HAP-1 (cell line): ENCODE data around the gene ATP10D.

Experiments
- DNase-seq, 2 experiments: peaks; one replicate each; pipeline ENCODE4 v3.0.0-alpha.2; 2016 to 2020; ENCODE audit warnings: low spot score in 2 of 2
- H3K27me3 ChIP-seq: fragments of 250-450 bp; sonication (Bioruptor Pico); 2 replicates; pipeline ENCODE4 v1.5.1; 2020; ENCODE audit warnings: low read depth, mild to moderate bottlenecking, moderate library complexity
- H3K36me3 ChIP-seq: fragments of 250-450 bp; sonication (Bioruptor Pico); replicated peaks from 2 replicates; pipeline ENCODE4 v1.5.1; 2020; ENCODE audit warnings: mild to moderate bottlenecking
- H3K4me1 ChIP-seq: fragments of 250-450 bp; sonication (Bioruptor Pico); 2 replicates; pipeline ENCODE4 v1.5.1; 2020; ENCODE audit warnings: mild to moderate bottlenecking
- H3K4me3 ChIP-seq: fragments of 250-450 bp; sonication (Bioruptor Pico); 2 replicates; pipeline ENCODE4 v1.5.1; 2020; ENCODE audit warnings: mild to moderate bottlenecking, moderate library complexity
- H3K9me3 ChIP-seq: fragments of 250-450 bp; sonication (Bioruptor Pico); 2 replicates; pipeline ENCODE4 v1.5.1; 2020; ENCODE audit warnings: mild to moderate bottlenecking, moderate library complexity
- in situ Hi-C: fragments of 300-500 bp; cut with MboI; formaldehyde crosslinking; loops from 3 replicates; pipeline ENCODE4 v1.14.3; 2020; ENCODE audit warnings: low sequenced_read_pairs, inconsistent platforms, mixed read lengths

ATP10D gene

GRCh38 chr4:47485047-47485692 lies at the start of gene ATP10D:
ATP10D (plus strand) TSS chr4:47485275; CDS start chr4:47512541, 27,266 bp downstream.
- no peaks in the 10 kb centered on the region for H3K9me3 ChIP-seq
- in situ Hi-C loops, result no loop called here
- no peaks in the 10 kb centered on the region; the same call in 1 of the 2 replicates for H3K27me3 ChIP-seq
- peak; percentile 91 to 96 for DNase-seq
- peaks cover 17% of the 10 kb centered on the region for H3K4me1 ChIP-seq
- H3K4me3 ChIP-seq, result peak within 1 kb of the TSS; percentile 55
- no peaks in the 10 kb centered on the region; the same call in 1 of the 2 replicates for H3K36me3 ChIP-seq

DNA sequence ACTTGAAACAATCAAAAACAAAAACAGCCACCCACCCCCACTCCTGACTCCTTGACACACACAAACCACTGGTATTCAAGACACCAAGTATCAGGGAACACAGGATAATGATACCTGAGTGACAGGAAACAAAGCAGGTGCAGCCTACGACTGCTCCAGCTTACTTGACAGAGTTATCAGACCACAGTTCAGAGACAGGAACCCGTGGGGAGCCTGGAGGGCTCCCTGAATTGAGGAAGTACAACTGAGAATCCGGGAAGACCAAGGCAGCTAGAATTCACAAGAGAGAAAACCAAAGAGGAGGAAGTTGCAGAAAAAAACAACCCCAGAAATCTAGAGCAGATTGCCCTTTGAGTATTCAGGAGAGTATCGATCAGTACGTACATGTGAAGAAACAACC lies 42.1 kb upstream of the ATP10D start:
- H3K36me3 ChIP-seq, result no peaks in the 10 kb centered on the region
- no peaks in the 10 kb centered on the region; the same call in 1 of the 2 replicates for H3K9me3 ChIP-seq
- H3K4me3 ChIP-seq, result no peak overlapping the region
- peaks cover 25% of the 10 kb centered on the region for H3K4me1 ChIP-seq
- in situ Hi-C loops, result no loop called here
- H3K27me3 ChIP-seq, result no peaks in the 10 kb centered on the region
- no peak for DNase-seq

DNA sequence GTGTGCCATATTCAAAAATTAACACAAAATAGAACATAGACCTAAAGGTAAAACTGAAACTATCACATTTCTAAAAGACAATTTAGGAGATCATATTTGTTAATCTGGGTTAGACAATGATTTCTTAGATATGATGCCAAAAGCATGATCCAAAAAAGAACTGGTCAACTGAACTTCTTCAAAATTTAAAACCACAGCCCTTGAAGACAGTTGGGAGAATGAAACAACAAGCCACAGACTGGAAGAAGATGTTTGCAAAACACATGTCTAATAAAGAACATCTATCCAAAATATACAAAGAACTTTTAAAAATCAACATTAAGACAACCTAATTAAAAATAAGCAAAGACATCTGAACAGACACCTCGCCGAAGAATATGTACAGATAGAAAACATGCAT lies 41.0 kb upstream of the ATP10D start:
- Histone ChIP-seq H3K9me3 (no peaks in the 10 kb centered on the region; the same call in 1 of the 2 replicates), H3K27me3 (no peaks in the 10 kb centered on the region), H3K36me3 (no peaks in the 10 kb centered on the region), H3K4me1 (peaks cover 14% of the 10 kb centered on the region), H3K4me3 (no peak overlapping the region)
- no peak for DNase-seq
- in situ Hi-C loops, result no loop called here

- Histone ChIP-seq H3K36me3 (peaks cover 25% of the 10 kb centered on the region), H3K9me3 (no peaks in the 10 kb centered on the region), H3K27me3 (no peaks in the 10 kb centered on the region), H3K4me1 (no peaks in the 10 kb centered on the region), H3K4me3 (no peak overlapping the region)
- no peak for DNase-seq
- in situ Hi-C loops, result no loop called here
Observed at GRCh38 chr4:47451657-47452056, 33.4 kb upstream of the ATP10D start.

GRCh38 chr4:47462799-47463234 lies 22.3 kb upstream of the ATP10D start:
- H3K4me1 ChIP-seq, result peaks cover 25% of the 10 kb centered on the region
- H3K9me3 ChIP-seq, result no peaks in the 10 kb centered on the region
- peaks cover 9% of the 10 kb centered on the region; the same call in 1 of the 2 replicates for H3K36me3 ChIP-seq
- no peaks in the 10 kb centered on the region for H3K27me3 ChIP-seq
- H3K4me3 ChIP-seq, result peak overlapping the region; percentile 69
- no peak for DNase-seq
- in situ Hi-C loops, result no loop called here

GRCh38 chr4:47463235-47463956 lies 21.7 kb upstream of the ATP10D start, which contains the start of gene COMMD8:
COMMD8 (minus strand) TSS chr4:47463702; CDS start chr4:47463651, 51 bp downstream.
- H3K4me3 ChIP-seq, result peak within 1 kb of the TSS; percentile 69
- no peaks in the 10 kb centered on the region for H3K9me3 ChIP-seq
- in situ Hi-C loops, result no loop called here
- H3K27me3 ChIP-seq, result no peaks in the 10 kb centered on the region
- DNase-seq, result peak; percentile 95 to 98
- peaks cover 9% of the 10 kb centered on the region; the same call in 1 of the 2 replicates for H3K36me3 ChIP-seq
- peaks cover 26% of the 10 kb centered on the region for H3K4me1 ChIP-seq

DNA sequence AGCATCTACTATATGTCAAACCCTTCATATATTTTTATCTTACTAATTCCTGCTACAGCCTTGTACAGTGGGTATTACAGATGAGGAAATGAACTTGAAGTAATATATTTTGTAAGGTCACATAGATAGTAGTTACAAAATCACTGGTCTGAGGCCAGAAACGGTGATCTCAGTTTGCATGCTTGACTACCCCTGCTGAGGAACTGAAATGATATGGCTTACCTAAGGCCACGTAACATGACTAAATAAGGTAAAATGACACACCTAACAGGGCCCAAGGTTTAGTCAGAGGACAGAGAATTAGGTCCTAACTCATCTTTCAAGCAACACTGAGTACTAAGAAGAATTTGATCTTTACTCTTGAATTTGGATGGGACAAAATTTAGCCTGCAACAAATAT lies 20.1 kb upstream of the ATP10D start:
- in situ Hi-C loops, result no loop called here

GRCh38 chr4:47466056-47466785 lies 18.9 kb upstream of the ATP10D start:
- H3K4me1 ChIP-seq, result peaks cover 49% of the 10 kb centered on the region
- no peaks in the 10 kb centered on the region for H3K36me3 ChIP-seq
- no peak overlapping the region for H3K4me3 ChIP-seq
- DNase-seq, result no peak
- in situ Hi-C loops, result no loop called here
- no peaks in the 10 kb centered on the region for H3K9me3 ChIP-seq
- no peaks in the 10 kb centered on the region for H3K27me3 ChIP-seq

More for the DNA sequence above, 20.1 kb upstream of the ATP10D start:
- Histone ChIP-seq H3K9me3 (no peaks in the 10 kb centered on the region), H3K4me3 (no peak overlapping the region), H3K4me1 (peaks cover 41% of the 10 kb centered on the region), H3K27me3 (no peaks in the 10 kb centered on the region), H3K36me3 (peaks cover under 1% of the 10 kb centered on the region; the same call in 1 of the 2 replicates)
- no peak for DNase-seq

DNA sequence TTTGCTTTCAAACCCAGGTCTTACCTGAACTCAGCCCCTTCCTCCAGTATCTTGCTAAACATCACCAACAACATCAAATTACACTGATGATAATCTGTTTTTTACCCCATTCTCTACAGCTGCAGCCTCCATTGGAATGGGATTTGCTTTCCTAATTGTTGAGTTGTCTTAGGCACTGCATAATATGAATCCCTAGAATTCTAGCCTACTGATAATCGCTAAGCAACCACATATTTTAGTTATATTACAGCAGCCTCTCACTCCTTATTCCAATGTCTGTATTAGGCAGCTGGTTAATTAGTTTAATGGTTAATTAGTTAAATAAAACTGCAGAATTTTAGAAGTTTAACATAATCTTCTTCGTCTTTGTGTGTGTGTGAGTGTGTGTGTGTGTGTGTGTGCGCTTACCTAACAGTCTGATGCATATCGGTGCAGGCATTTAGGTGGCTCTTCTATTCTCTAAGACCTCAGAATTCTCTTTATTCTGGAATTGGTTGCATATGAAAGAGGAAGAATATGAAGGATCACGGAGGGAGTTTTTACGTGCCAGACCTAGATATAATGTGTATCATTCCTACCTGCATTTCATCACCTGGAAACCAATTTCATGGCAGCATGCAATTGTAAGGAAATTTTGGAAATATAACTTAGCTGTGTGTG lies 16.2 kb upstream of the ATP10D start:
- Histone ChIP-seq H3K27me3 (no peaks in the 10 kb centered on the region), H3K9me3 (no peaks in the 10 kb centered on the region), H3K36me3 (no peaks in the 10 kb centered on the region), H3K4me1 (peaks cover 42% of the 10 kb centered on the region), H3K4me3 (no peak overlapping the region)
- peak; percentile 54 to 78 for DNase-seq
- in situ Hi-C loops, result no loop called here

- Histone ChIP-seq H3K4me3 (no peak overlapping the region), H3K36me3 (no peaks in the 10 kb centered on the region), H3K4me1 (peaks cover 47% of the 10 kb centered on the region), H3K27me3 (no peaks in the 10 kb centered on the region), H3K9me3 (no peaks in the 10 kb centered on the region)
- in situ Hi-C loops, result no loop called here
- no peak for DNase-seq
Observed at GRCh38 chr4:47469951-47470350, 15.1 kb upstream of the ATP10D start.

DNA sequence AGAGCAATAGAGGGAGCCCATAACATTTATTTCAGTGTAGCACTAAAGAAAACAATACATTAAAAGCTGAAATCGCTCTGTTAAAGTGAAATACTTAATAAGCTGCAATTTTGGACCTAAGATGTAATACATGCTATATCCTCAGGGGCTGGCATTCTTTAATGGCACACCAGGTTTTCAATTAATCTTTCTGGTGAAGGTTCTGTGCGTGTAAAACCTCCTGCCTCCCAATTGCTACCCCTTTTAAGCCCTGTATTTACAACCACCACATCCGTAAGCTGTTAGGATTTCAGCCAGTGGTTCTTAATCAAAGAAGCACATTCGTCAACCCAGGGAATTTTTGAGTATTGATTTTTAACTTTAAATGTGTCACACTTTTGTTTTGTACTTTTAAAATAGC lies 14.0 kb upstream of the ATP10D start:
- no peak overlapping the region for H3K4me3 ChIP-seq
- H3K4me1 ChIP-seq, result peaks cover 54% of the 10 kb centered on the region
- H3K9me3 ChIP-seq, result no peaks in the 10 kb centered on the region
- DNase-seq, result peak in 1 of 2 experiments; percentile 66
- H3K36me3 ChIP-seq, result no peaks in the 10 kb centered on the region
- in situ Hi-C loops, result no loop called here
- no peaks in the 10 kb centered on the region for H3K27me3 ChIP-seq

DNA sequence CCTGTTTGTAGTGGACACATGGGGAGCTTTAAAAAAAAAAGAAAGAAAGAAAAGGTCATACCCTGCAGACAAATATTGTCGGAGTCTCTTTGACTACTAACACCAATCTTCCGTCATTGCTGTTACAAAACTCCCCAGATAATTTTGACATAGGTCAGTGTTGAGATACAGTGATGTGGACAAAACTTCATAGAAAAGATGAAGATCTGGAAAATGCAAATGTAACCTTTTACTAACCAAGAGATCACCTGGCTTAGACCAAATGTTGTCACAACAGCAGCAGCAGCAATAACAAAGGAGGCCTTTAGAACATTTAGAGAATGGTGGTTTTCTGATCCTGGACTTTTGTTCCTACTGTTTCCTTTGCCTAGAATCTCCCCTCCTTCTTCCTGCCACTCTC lies 13.5 kb upstream of the ATP10D start:
- H3K4me3 ChIP-seq, result no peak overlapping the region
- H3K27me3 ChIP-seq, result no peaks in the 10 kb centered on the region
- H3K4me1 ChIP-seq, result peaks cover 60% of the 10 kb centered on the region
- in situ Hi-C loops, result no loop called here
- H3K36me3 ChIP-seq, result no peaks in the 10 kb centered on the region
- no peaks in the 10 kb centered on the region for H3K9me3 ChIP-seq
- peak in 1 of 2 experiments; percentile 34 for DNase-seq

- Histone ChIP-seq H3K9me3 (no peaks in the 10 kb centered on the region), H3K27me3 (no peaks in the 10 kb centered on the region), H3K4me1 (peaks cover 63% of the 10 kb centered on the region), H3K4me3 (no peak overlapping the region), H3K36me3 (no peaks in the 10 kb centered on the region)
- in situ Hi-C loops, result no loop called here
- no peak for DNase-seq
Observed at GRCh38 chr4:47473141-47473750, 11.8 kb upstream of the ATP10D start.
